Mesendoderm (in vitro differentiated cells): ENCODE measurements around the gene DSCAML1.

Experiments
- DNase-seq: peaks from one replicate; pipeline ENCODE4 v3.0.0; 2013
- H2AK5ac ChIP-seq: 2 replicates; pipeline ENCODE4 v1.6.1; 2013; ENCODE audit warnings: low read length, inconsistent platforms
- H2BK120ac ChIP-seq: 2 replicates; pipeline ENCODE4 v1.6.1; 2013; ENCODE audit warnings: low read depth, mild to moderate bottlenecking, low read length, moderate library complexity, mixed read lengths
- H2BK15ac ChIP-seq: replicated peaks from 2 replicates; pipeline ENCODE4 v1.6.1; 2013; ENCODE audit warnings: low read depth, mild to moderate bottlenecking, moderate library complexity
- H2BK5ac ChIP-seq: 2 replicates; pipeline ENCODE4 v1.6.1; 2013; ENCODE audit warnings: low read length, inconsistent platforms
- H3K18ac ChIP-seq: 2 replicates; pipeline ENCODE4 v1.6.1; 2013; ENCODE audit warnings: mild to moderate bottlenecking, low read length, mixed read lengths
- H3K23ac ChIP-seq: one replicate; pipeline ENCODE4 v1.6.1; 2013; ENCODE audit warnings: low read length
- H3K27ac ChIP-seq: 2 replicates; pipeline ENCODE4 v1.5.1; 2013; ENCODE audit warnings: low read depth, mild to moderate bottlenecking, inconsistent platforms, low read length, moderate library complexity
- H3K27me3 ChIP-seq: 2 replicates; pipeline ENCODE4 v1.6.1; 2013; ENCODE audit warnings: low read length, control low read depth, mild to moderate bottlenecking, inconsistent platforms; ENCODE audit not compliant: insufficient read depth, poor library complexity
- H3K36me3 ChIP-seq: 2 replicates; pipeline ENCODE4 v1.6.1; 2013; ENCODE audit warnings: low read length, inconsistent platforms; ENCODE audit not compliant: control insufficient read depth, insufficient read depth
- H3K4ac ChIP-seq: one replicate; pipeline ENCODE4 v1.6.1; 2013; ENCODE audit warnings: low read depth, mild to moderate bottlenecking, low read length, moderate library complexity
- H3K4me1 ChIP-seq: 2 replicates; pipeline ENCODE4 v1.6.1; 2013; ENCODE audit warnings: low read depth, low read length, inconsistent platforms; ENCODE audit not compliant: control insufficient read depth
- H3K4me2 ChIP-seq: 2 replicates; pipeline ENCODE4 v1.6.1; 2013; ENCODE audit warnings: low read length
- H3K4me3 ChIP-seq: 2 replicates; pipeline ENCODE4 v1.5.1; 2013; ENCODE audit warnings: mild to moderate bottlenecking, low read length
- H3K56ac ChIP-seq: one replicate; pipeline ENCODE4 v1.6.1; 2013; ENCODE audit warnings: low read length
- H3K79me1 ChIP-seq: 2 replicates; pipeline ENCODE4 v1.6.1; 2013; ENCODE audit warnings: low read length, inconsistent platforms
- H3K79me2 ChIP-seq: 2 replicates; pipeline ENCODE4 v1.6.1; 2013; ENCODE audit warnings: mild to moderate bottlenecking, low read length; ENCODE audit not compliant: control insufficient read depth, insufficient read depth
- H3K9ac ChIP-seq: 2 replicates; pipeline ENCODE4 v1.6.1; 2013; ENCODE audit warnings: low read length, inconsistent platforms
- H4K5ac ChIP-seq: one replicate; pipeline ENCODE4 v1.6.1; 2013; ENCODE audit warnings: low read length
- H4K8ac ChIP-seq: one replicate; pipeline ENCODE4 v1.6.1; 2013; ENCODE audit warnings: low read depth, mild to moderate bottlenecking, control low read depth, low read length, moderate library complexity
- WGBS: extraction: QIAGEN DNeasy Blood & Tissue Kit; methylation state at CpG from one replicate; pipeline ENCODE4 v1.1.7; 2013; ENCODE audit warnings: low lambda C conversion rate, missing lambda C conversion rate; ENCODE audit not compliant: insufficient coverage; ENCODE audit errors: extremely low coverage; 5-methylcytosine and 5-hydroxymethylcytosine counted together

The DSCAML1 gene

GRCh38 chr11:117820516-117820915 lies 23.5 kb upstream of the DSCAML1 start:
- Histone ChIP-seq H2BK15ac (no peak overlapping the region), H3K23ac (no peak overlapping the region), H3K18ac (no peak overlapping the region), H3K36me3 (no peaks in the 10 kb centered on the region), H3K4ac (no peak overlapping the region), H3K9ac (no peak overlapping the region), H3K4me2 (no peak overlapping the region), H3K4me1 (peaks cover 23% of the 10 kb centered on the region), H3K27ac (no peak overlapping the region), H3K79me2 (no peaks in the 10 kb centered on the region), H2BK5ac (no peak overlapping the region), H2BK120ac (no peak overlapping the region), H3K56ac (no peak overlapping the region), H4K8ac (no peak overlapping the region), H3K4me3 (no peak overlapping the region), H2AK5ac (no peak overlapping the region), H3K79me1 (no peaks in the 10 kb centered on the region), H4K5ac (no peak overlapping the region), H3K27me3 (no peaks in the 10 kb centered on the region)
- DNase-seq, result no peak
- WGBS, result no CpG with 5 or more reads among the region's 10 CpGs

GRCh38 chr11:117820071-117820470 lies 23.1 kb upstream of the DSCAML1 start:
- no peaks in the 10 kb centered on the region for H3K36me3 ChIP-seq
- no peak overlapping the region for H2BK120ac ChIP-seq
- no peak overlapping the region for H3K18ac ChIP-seq
- no peak overlapping the region for H4K5ac ChIP-seq
- no peak overlapping the region for H3K4ac ChIP-seq
- no peak overlapping the region for H2AK5ac ChIP-seq
- H3K27ac ChIP-seq, result no peak overlapping the region
- no peak overlapping the region for H3K4me2 ChIP-seq
- no peaks in the 10 kb centered on the region for H3K79me2 ChIP-seq
- no peak overlapping the region for H2BK15ac ChIP-seq
- H3K27me3 ChIP-seq, result no peaks in the 10 kb centered on the region
- H4K8ac ChIP-seq, result no peak overlapping the region
- H2BK5ac ChIP-seq, result no peak overlapping the region
- H3K4me1 ChIP-seq, result peaks cover 26% of the 10 kb centered on the region
- H3K9ac ChIP-seq, result no peak overlapping the region
- H3K79me1 ChIP-seq, result no peaks in the 10 kb centered on the region
- no CpG with 5 or more reads among the region's 11 CpGs for WGBS
- H3K23ac ChIP-seq, result no peak overlapping the region
- no peak overlapping the region for H3K4me3 ChIP-seq
- no peak overlapping the region for H3K56ac ChIP-seq
- DNase-seq, result no peak

GRCh38 chr11:117819096-117820040 lies 22.4 kb upstream of the DSCAML1 start:
- no peak overlapping the region for H4K5ac ChIP-seq
- no CpG with 5 or more reads among the region's 10 CpGs for WGBS
- H2BK15ac ChIP-seq, result no peak overlapping the region
- no peaks in the 10 kb centered on the region for H3K36me3 ChIP-seq
- H3K4me1 ChIP-seq, result peaks cover 29% of the 10 kb centered on the region
- H3K4me3 ChIP-seq, result no peak overlapping the region
- H3K9ac ChIP-seq, result no peak overlapping the region
- no peak overlapping the region for H3K4me2 ChIP-seq
- H3K27me3 ChIP-seq, result no peaks in the 10 kb centered on the region
- no peak overlapping the region for H2AK5ac ChIP-seq
- H2BK120ac ChIP-seq, result no peak overlapping the region
- H4K8ac ChIP-seq, result no peak overlapping the region
- no peak overlapping the region for H3K23ac ChIP-seq
- H3K56ac ChIP-seq, result peak overlapping the region; percentile 12
- H3K79me2 ChIP-seq, result no peaks in the 10 kb centered on the region
- no peak overlapping the region for H3K18ac ChIP-seq
- no peak overlapping the region for H3K4ac ChIP-seq
- H2BK5ac ChIP-seq, result no peak overlapping the region
- H3K79me1 ChIP-seq, result no peaks in the 10 kb centered on the region
- no peak overlapping the region for H3K27ac ChIP-seq
- DNase-seq, result peak; percentile 94

- no peak overlapping the region for H3K23ac ChIP-seq
- no CpG with 5 or more reads among the region's 9 CpGs for WGBS
- H4K8ac ChIP-seq, result no peak overlapping the region
- no peak overlapping the region for H3K18ac ChIP-seq
- peak; percentile 69 for DNase-seq
- H3K4ac ChIP-seq, result no peak overlapping the region
- H3K56ac ChIP-seq, result no peak overlapping the region
- no peak overlapping the region for H3K27ac ChIP-seq
- no peak overlapping the region for H2BK5ac ChIP-seq
- H3K36me3 ChIP-seq, result no peaks in the 10 kb centered on the region
- no peak overlapping the region for H3K4me2 ChIP-seq
- H3K4me3 ChIP-seq, result no peak overlapping the region
- H4K5ac ChIP-seq, result no peak overlapping the region
- H3K79me1 ChIP-seq, result no peaks in the 10 kb centered on the region
- no peaks in the 10 kb centered on the region for H3K27me3 ChIP-seq
- no peak overlapping the region for H2BK120ac ChIP-seq
- no peaks in the 10 kb centered on the region for H3K79me2 ChIP-seq
- H3K9ac ChIP-seq, result no peak overlapping the region
- H2AK5ac ChIP-seq, result no peak overlapping the region
- H2BK15ac ChIP-seq, result no peak overlapping the region
- peaks cover 25% of the 10 kb centered on the region for H3K4me1 ChIP-seq
Observed at GRCh38 chr11:117818041-117818873, 21.2 kb upstream of the DSCAML1 start.

GRCh38 chr11:117817368-117818040 lies 20.5 kb upstream of the DSCAML1 start:
- no peaks in the 10 kb centered on the region for H3K79me1 ChIP-seq
- peaks cover 19% of the 10 kb centered on the region for H3K4me1 ChIP-seq
- H4K8ac ChIP-seq, result no peak overlapping the region
- H3K23ac ChIP-seq, result no peak overlapping the region
- no peaks in the 10 kb centered on the region for H3K79me2 ChIP-seq
- no peaks in the 10 kb centered on the region for H3K27me3 ChIP-seq
- H3K36me3 ChIP-seq, result no peaks in the 10 kb centered on the region
- peak overlapping the region; percentile 42 for H3K9ac ChIP-seq
- H3K56ac ChIP-seq, result peak overlapping the region; percentile 77
- peak overlapping the region; percentile 56 for H3K27ac ChIP-seq
- no peak overlapping the region for H3K18ac ChIP-seq
- no peak overlapping the region for H3K4ac ChIP-seq
- H2AK5ac ChIP-seq, result no peak overlapping the region
- H2BK5ac ChIP-seq, result peak overlapping the region; percentile 10
- no peak overlapping the region for H2BK15ac ChIP-seq
- no peak overlapping the region for H3K4me3 ChIP-seq
- no peak overlapping the region for H4K5ac ChIP-seq
- DNase-seq, result peak; percentile 92
- no peak overlapping the region for H3K4me2 ChIP-seq
- H2BK120ac ChIP-seq, result no peak overlapping the region
- no CpG with 5 or more reads among the region's 19 CpGs for WGBS
